Measurements from ENCODE around the gene P2RX4.

The P2RX4 gene

GRCh38 chr12:121217761-121218160 lies 7.8 kb downstream of the P2RX4 start:
- Histone ChIP-seq H3K9ac (ENCODE audit: low read length) (no peak overlapping the region), H3F3A (ENCODE audit: insufficient read depth, low read length) (peaks cover 9% of the 10 kb centered on the region), H3K27ac (ENCODE audit: low read length) (no peak overlapping the region), H3K36me3 (replicated peaks; ENCODE audit: insufficient read depth, low read length) (no peaks in the 10 kb centered on the region), H3K4me3 (ENCODE audit: low read length) (no peak overlapping the region), H3K9me2 (replicated peaks; ENCODE audit: insufficient read depth, low read length) (no peaks in the 10 kb centered on the region), H2AFZ (ENCODE audit: low read length) (no peak overlapping the region), H3K4me2 (ENCODE audit: low read depth, low read length) (no peak overlapping the region), H3K9me3 (replicated peaks; ENCODE audit: insufficient read depth, low read length) (no peaks in the 10 kb centered on the region), H4K20me1 (ENCODE audit: insufficient read depth, low read length) (no peaks in the 10 kb centered on the region), H3K79me2 (ENCODE audit: low read length) (peaks cover 14% of the 10 kb centered on the region; the same call in 1 of the 2 replicates), H3K27me3 (replicated peaks; ENCODE audit: insufficient read depth, low read length) (no peaks in the 10 kb centered on the region), H3K4me1 (ENCODE audit: low read length) (peaks cover 9% of the 10 kb centered on the region)
- TF ChIP-seq CTCF (IDR thresholded peaks at IDR 0.05; ENCODE audit: low read length) = no peak
- no peak for DNase-seq

GRCh38 chr12:121218588-121219352 lies 8.8 kb downstream of the P2RX4 start:
- Histone ChIP-seq H2AFZ (ENCODE audit: low read length) (no peak overlapping the region), H3K9ac (ENCODE audit: low read length) (no peak overlapping the region), H3K79me2 (ENCODE audit: low read length) (0 out of 2 replicates have a peak, but pooled peaks cover 6% of the 10 kb centered on the region), H3K9me2 (replicated peaks; ENCODE audit: insufficient read depth, low read length) (no peaks in the 10 kb centered on the region), H3K9me3 (replicated peaks; ENCODE audit: insufficient read depth, low read length) (no peaks in the 10 kb centered on the region), H3K27me3 (replicated peaks; ENCODE audit: insufficient read depth, low read length) (no peaks in the 10 kb centered on the region), H3K4me3 (ENCODE audit: low read length) (no peak overlapping the region), H4K20me1 (ENCODE audit: insufficient read depth, low read length) (no peaks in the 10 kb centered on the region), H3K4me1 (ENCODE audit: low read length) (peaks cover 9% of the 10 kb centered on the region), H3F3A (ENCODE audit: insufficient read depth, low read length) (peaks cover 9% of the 10 kb centered on the region), H3K4me2 (ENCODE audit: low read depth, low read length) (no peak overlapping the region), H3K27ac (ENCODE audit: low read length) (no peak overlapping the region), H3K36me3 (replicated peaks; ENCODE audit: insufficient read depth, low read length) (no peaks in the 10 kb centered on the region)
- no peak for DNase-seq
- no peak for TF ChIP-seq EZH2phosphoT487 (IDR thresholded peaks at IDR 0.05; ENCODE audit: low read length)
- TF ChIP-seq CTCF (IDR thresholded peaks at IDR 0.05; ENCODE audit: low read length) = no peak
- no peak for TF ChIP-seq EZH2 (optimal IDR thresholded peaks at IDR 0.05; ENCODE audit: low read depth, low read length)

- Histone ChIP-seq H3K4me1 (ENCODE audit: low read length) (peaks cover 3% of the 10 kb centered on the region; the same call in 1 of the 2 replicates), H3K36me3 (replicated peaks; ENCODE audit: insufficient read depth, low read length) (no peaks in the 10 kb centered on the region)
- TF ChIP-seq EZH2 (optimal IDR thresholded peaks at IDR 0.05; ENCODE audit: low read depth, low read length) = no peak
- no peak for TF ChIP-seq EZH2phosphoT487 (IDR thresholded peaks at IDR 0.05; ENCODE audit: low read length)
- TF ChIP-seq CTCF (IDR thresholded peaks at IDR 0.05; ENCODE audit: low read length) = no peak
Observed at GRCh38 chr12:121219353-121219986, 9.5 kb downstream of the P2RX4 start.

More at GRCh38 chr12:121219353-121219986, 9.5 kb downstream of the P2RX4 start:
- H3F3A ChIP-seq (ENCODE audit: insufficient read depth, low read length) = peaks cover 4% of the 10 kb centered on the region
- H3K9me2 ChIP-seq (replicated peaks; ENCODE audit: insufficient read depth, low read length) = no peaks in the 10 kb centered on the region
- no peak overlapping the region for H3K9ac ChIP-seq (ENCODE audit: low read length)
- H4K20me1 ChIP-seq (ENCODE audit: insufficient read depth, low read length) = no peaks in the 10 kb centered on the region
- no peaks in the 10 kb centered on the region for H3K9me3 ChIP-seq (replicated peaks; ENCODE audit: insufficient read depth, low read length)
- H3K27me3 ChIP-seq (replicated peaks; ENCODE audit: insufficient read depth, low read length) = no peaks in the 10 kb centered on the region
- no peak for DNase-seq
- no peak overlapping the region for H2AFZ ChIP-seq (ENCODE audit: low read length)
- H3K4me3 ChIP-seq (ENCODE audit: low read length) = no peak overlapping the region
- H3K27ac ChIP-seq (ENCODE audit: low read length) = no peak overlapping the region
- no peak overlapping the region for H3K4me2 ChIP-seq (ENCODE audit: low read depth, low read length)
- 0 out of 2 replicates have a peak, but pooled peaks cover 6% of the 10 kb centered on the region for H3K79me2 ChIP-seq (ENCODE audit: low read length)
